ES-I3 (cell line): ENCODE measurements around the gene LRRC26.

Experiments used
- H3K36me3 ChIP-seq: 2 replicates; pipeline ENCODE4 v1.6.1; 2013; ENCODE audit warnings: mild to moderate bottlenecking, low read length, control low read depth, moderate library complexity; ENCODE audit not compliant: insufficient read depth
- H3K4me1 ChIP-seq: 2 replicates; pipeline ENCODE4 v1.6.1; 2013; ENCODE audit warnings: mild to moderate bottlenecking, control low read depth, low read length; ENCODE audit not compliant: insufficient read depth
- H3K9ac ChIP-seq: 2 replicates; pipeline ENCODE4 v1.6.1; 2013; ENCODE audit warnings: low read depth, mild to moderate bottlenecking, low read length, moderate library complexity
- H3K9me3 ChIP-seq: 2 replicates; pipeline ENCODE4 v1.6.1; 2013; ENCODE audit warnings: mild to moderate bottlenecking, low read length, moderate library complexity; ENCODE audit not compliant: control insufficient read depth, insufficient read depth

The LRRC26 gene

GRCh38 chr9:137181680-137182079, 11.8 kb upstream of the LRRC26 start:
- H3K4me1 ChIP-seq = no peaks in the 10 kb centered on the region
- H3K36me3 ChIP-seq = peaks cover 8% of the 10 kb centered on the region; the same call in 1 of the 2 replicates
- no peak overlapping the region for H3K9ac ChIP-seq
- H3K9me3 ChIP-seq = no peaks in the 10 kb centered on the region

GRCh38 chr9:137180491-137180890, 10.6 kb upstream of the LRRC26 start:
- peaks cover 8% of the 10 kb centered on the region; the same call in 1 of the 2 replicates for H3K36me3 ChIP-seq

DNA sequence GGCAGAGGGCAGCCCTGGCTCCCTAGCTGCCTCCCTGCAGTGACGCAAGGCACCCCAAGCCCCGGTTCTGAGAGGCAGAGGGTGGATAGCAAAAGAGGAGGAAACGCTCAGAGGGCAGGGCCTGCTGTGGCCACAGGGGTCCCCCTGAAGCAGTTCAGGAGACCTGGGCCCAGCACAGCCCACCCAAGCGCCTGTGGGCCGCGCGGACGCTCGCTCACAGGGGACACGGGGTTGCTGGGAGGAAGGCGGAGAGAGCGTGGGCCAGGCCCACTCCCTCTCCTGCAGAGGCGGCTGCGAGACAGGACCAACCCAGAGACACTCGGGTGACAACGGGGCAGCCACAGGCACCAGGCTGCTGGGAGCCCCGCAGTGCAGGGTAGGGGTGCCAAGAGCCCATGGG, 9.9 kb upstream of the LRRC26 start:
- Histone ChIP-seq H3K4me1 (no peaks in the 10 kb centered on the region), H3K9ac (no peak overlapping the region), H3K9me3 (no peaks in the 10 kb centered on the region), H3K36me3 (peaks cover 8% of the 10 kb centered on the region; the same call in 1 of the 2 replicates)

More at GRCh38 chr9:137180491-137180890, 10.6 kb upstream of the LRRC26 start:
- H3K4me1 ChIP-seq = no peaks in the 10 kb centered on the region
- H3K9me3 ChIP-seq = no peaks in the 10 kb centered on the region
- no peak overlapping the region for H3K9ac ChIP-seq

GRCh38 chr9:137178939-137179630, 9.2 kb upstream of the LRRC26 start:
- no peak overlapping the region for H3K9ac ChIP-seq
- H3K36me3 ChIP-seq = peaks cover 8% of the 10 kb centered on the region; the same call in 1 of the 2 replicates

DNA sequence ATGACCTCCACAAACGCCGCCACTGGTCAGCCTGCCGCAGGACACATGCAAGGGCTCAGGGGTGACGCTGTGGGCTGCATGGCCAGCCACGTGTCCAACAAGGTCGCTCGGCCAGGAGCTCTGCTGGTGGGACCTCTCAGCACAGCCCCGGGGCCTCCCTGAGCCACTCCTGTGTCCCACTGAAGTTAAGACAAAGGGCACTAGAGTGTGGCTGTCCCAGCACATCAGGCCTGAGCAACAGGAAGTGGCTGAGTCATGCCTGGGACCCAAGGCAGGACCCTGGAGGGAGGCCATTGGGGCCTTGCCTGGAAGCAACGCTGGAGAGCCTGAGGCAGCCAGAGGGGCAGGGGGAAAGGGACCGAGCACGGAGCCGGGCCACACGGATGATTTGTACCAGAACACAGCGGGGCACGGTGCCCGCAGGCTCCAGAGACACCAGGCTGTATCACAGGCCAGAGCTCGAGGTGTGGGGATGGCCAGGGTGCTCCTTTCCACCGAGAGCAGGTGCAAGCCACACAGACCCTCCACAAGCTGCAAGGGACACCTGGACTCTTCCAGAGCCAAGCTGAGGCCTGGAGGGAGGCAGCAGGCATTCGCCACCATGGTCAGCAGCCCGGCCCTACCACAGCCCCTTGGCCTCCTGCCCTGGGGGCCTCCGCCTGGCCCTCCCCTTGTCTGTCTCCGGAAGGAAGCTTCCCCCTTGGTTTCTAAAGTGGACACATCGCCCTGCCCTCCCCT, 8.5 kb upstream of the LRRC26 start:
- no peaks in the 10 kb centered on the region for H3K4me1 ChIP-seq
- no peaks in the 10 kb centered on the region for H3K9me3 ChIP-seq
- no peak overlapping the region for H3K9ac ChIP-seq
- peaks cover 8% of the 10 kb centered on the region; the same call in 1 of the 2 replicates for H3K36me3 ChIP-seq

More at GRCh38 chr9:137178939-137179630, 9.2 kb upstream of the LRRC26 start:
- Histone ChIP-seq H3K4me1 (no peaks in the 10 kb centered on the region), H3K9me3 (no peaks in the 10 kb centered on the region)

DNA sequence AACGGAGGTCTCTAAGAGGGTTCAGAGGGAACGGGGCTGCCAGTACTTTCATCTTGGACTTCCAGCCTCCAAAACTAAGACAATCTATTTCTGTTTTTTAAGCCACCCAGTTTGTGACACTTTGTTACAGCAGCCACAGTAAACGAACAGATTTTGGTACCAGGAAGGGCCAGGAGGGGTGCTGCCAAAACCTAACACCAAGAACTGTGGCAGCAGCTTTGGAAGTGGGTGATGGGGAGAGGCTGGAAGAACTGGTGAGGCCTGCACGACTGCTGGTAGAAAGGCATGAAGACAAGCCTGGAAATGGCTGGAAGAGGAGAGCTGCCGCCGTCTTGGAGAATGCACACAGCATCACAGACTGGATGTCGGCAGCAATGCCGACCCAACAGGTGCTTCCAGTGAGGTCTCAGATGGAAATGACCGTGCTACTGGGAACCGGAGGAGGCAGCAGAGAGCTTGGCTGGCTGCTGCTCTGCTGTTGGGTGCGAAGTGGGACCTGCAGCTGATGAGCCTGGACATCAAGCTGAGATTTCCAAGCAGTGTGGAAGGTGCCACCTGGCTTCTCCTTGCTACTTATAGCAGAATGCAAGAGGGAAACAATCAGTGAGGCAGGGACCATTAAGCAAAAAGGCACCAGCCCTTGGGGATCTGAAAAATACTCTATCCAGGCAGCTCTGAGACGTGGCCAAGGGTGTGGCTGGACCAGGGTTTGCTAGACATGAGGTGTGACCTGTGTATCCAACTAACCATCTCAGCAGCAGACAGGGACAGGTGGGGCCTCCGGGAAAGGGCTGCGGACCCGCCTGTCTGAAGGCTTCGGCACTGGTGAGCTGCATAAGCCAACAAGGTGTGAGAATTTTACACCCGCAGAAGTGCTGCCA, 6.7 kb upstream of the LRRC26 start:
- Histone ChIP-seq H3K9ac (no peak overlapping the region), H3K4me1 (no peaks in the 10 kb centered on the region), H3K9me3 (no peaks in the 10 kb centered on the region), H3K36me3 (peaks cover 8% of the 10 kb centered on the region; the same call in 1 of the 2 replicates)

DNA sequence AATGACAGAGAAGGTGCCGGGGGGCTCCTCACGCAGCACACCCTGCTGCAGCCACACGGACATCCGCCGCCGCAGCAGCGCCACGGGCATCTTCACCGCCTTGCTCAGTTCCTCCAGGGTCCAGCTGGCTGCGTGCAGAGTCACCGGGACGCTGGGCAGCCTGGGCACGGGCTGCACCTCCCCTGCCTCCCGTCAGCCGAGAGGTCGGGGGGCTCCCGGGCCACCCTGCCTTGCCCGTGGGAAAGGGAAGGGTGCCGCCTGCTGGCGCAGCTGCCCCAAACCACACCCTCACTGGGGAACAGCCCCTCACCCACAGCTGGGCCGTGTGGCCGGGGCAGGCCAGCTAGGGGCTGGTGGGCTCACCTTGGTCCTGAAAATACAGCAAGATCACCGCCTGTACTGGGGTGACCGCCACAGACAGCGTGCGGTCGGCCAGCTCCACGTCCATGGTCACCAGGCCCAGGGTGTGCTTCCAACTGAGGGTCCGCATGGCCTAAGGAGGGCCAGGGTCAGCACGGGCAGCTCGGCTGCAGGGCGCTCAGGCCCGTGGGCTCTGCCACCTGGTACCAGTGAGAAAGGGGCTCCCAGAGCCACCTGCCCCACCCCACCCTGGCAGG, 5.6 kb upstream of the LRRC26 start:
- Histone ChIP-seq H3K4me1 (no peaks in the 10 kb centered on the region), H3K9me3 (no peaks in the 10 kb centered on the region), H3K9ac (no peak overlapping the region), H3K36me3 (no peaks in the 10 kb centered on the region; the same call in 1 of the 2 replicates)

GRCh38 chr9:137174722-137175293, 5.0 kb upstream of the LRRC26 start:
- Histone ChIP-seq H3K4me1 (no peaks in the 10 kb centered on the region), H3K36me3 (no peaks in the 10 kb centered on the region), H3K9ac (no peak overlapping the region), H3K9me3 (no peaks in the 10 kb centered on the region)

DNA sequence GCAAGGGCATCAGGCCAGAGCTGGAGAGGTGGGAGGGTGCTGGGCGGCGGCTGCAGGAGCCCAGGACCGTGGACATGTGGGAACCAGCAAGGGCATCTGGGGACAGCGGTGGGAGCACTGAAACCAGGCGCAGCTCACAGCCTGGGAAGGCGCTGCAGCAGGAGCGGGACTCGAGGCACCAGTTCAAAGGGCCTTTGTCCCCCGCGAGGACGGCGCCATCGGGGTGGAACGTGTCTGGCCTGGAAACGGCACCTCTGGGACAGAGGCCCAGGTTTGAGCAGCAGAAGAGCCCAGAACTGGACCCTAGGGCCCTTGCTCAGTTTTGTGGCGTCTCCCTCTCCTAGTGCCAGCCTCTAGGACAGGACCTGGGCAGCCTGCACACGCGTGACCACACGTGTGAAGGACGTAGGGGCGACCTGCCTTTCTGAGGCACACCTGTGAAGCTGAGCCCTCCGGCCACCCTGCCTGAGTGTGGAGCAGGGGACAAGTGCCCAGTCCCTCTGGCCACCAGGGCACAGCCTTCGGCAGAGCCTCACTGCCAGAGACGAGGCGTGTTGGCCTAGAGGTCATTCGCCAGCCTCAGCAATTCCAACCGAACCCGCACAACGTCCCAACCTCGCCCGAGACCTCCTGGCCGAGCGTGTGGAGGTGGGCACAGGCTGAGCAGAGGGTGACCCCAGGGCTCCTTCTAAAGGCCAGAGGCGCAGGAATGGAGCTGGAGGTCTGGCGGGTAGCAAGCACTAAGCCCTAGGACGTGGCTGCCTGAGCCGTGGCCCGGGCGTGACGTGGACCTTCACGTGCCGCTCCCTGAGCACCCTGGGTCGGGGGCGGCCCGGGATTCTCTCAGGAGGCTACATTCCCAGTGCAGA, 4.2 kb upstream of the LRRC26 start:
- Histone ChIP-seq H3K9me3 (no peaks in the 10 kb centered on the region), H3K36me3 (no peaks in the 10 kb centered on the region), H3K9ac (no peak overlapping the region), H3K4me1 (no peaks in the 10 kb centered on the region)

GRCh38 chr9:137172901-137173795, 3.3 kb upstream of the LRRC26 start:
- Histone ChIP-seq H3K9me3 (no peaks in the 10 kb centered on the region), H3K4me1 (no peaks in the 10 kb centered on the region), H3K9ac (no peak overlapping the region), H3K36me3 (no peaks in the 10 kb centered on the region)

GRCh38 chr9:137171149-137171900, 1.5 kb upstream of the LRRC26 start:
- Histone ChIP-seq H3K4me1 (no peaks in the 10 kb centered on the region), H3K36me3 (no peaks in the 10 kb centered on the region)

More at GRCh38 chr9:137171149-137171900, 1.5 kb upstream of the LRRC26 start:
- H3K9me3 ChIP-seq = no peaks in the 10 kb centered on the region
- no peak overlapping the region for H3K9ac ChIP-seq
